Stomach (tissue), 4 donors: ENCODE results near the gene AQP12B.

Source experiments
- CTCF ChIP-seq, 7 experiments: fragments of 450-650 bp in 4 of 7; fragments of 200-600 bp in 3 of 7; sonication (generic) in 3 of 7; IDR thresholded peaks; one replicate each; pipeline ENCODE4 v1.5.1; 2016 to 2019; ENCODE audit warnings: antibody characterized with exemption in 7 of 7, control low read depth in 2 of 7, mild to moderate bottlenecking in 1 of 7
- POLR2A ChIP-seq, 4 donors: fragments of 450-650 bp; IDR thresholded peaks; one replicate each; pipeline ENCODE4 v1.6.1; 2016; ENCODE audit warnings: antibody characterized with exemption in 4 of 4, control low read depth in 2 of 4, mild to moderate bottlenecking in 1 of 4, moderate library complexity in 1 of 4

DNA sequence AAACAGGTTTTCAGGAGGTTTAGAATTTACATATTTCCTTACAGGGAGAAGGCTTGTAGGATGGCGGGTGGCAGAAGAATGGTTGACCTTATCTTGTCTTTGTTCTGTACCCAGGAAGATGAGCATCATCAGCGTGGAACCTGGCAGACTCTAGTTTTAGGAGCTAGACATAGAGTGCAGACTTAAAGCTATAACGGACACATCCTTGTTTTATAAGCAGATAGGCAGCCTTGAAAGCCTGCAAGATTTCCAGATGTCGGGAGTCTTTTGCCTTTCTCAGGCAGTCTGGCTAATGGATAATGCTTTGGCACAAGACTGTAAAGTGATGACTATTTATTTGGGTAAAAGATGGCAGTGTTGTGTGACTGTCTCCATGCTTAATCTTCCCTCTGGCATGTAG lies 11.7 kb downstream of the AQP12B start:
- no peak for TF ChIP-seq CTCF (IDR thresholded peaks at IDR 0.05)
- TF ChIP-seq POLR2A (IDR thresholded peaks at IDR 0.05), result no peak
